ENCODE measurements around the gene IMMP2L.

GRCh38 chr7:111146136-111146535 is 416.2 kb downstream of the IMMP2L start:
- no peak for TF ChIP-seq CTCF (IDR thresholded peaks at IDR 0.05; ENCODE audit: low read depth, low read length, missing input control)
- TF ChIP-seq, protein P1, sequence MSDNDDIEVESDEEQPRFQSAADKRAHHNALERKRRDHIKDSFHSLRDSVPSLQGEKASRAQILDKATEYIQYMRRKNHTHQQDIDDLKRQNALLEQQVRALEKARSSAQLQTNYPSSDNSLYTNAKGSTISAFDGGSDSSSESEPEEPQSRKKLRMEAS (IDR thresholded peaks at IDR 0.05): no peak
- no peak for TF ChIP-seq YY1 (IDR thresholded peaks at IDR 0.05)
- TF ChIP-seq RAD21 (IDR thresholded peaks at IDR 0.05): no peak
- no peak for TF ChIP-seq NR2F2 (IDR thresholded peaks at IDR 0.05)
- TF ChIP-seq, protein P2, sequence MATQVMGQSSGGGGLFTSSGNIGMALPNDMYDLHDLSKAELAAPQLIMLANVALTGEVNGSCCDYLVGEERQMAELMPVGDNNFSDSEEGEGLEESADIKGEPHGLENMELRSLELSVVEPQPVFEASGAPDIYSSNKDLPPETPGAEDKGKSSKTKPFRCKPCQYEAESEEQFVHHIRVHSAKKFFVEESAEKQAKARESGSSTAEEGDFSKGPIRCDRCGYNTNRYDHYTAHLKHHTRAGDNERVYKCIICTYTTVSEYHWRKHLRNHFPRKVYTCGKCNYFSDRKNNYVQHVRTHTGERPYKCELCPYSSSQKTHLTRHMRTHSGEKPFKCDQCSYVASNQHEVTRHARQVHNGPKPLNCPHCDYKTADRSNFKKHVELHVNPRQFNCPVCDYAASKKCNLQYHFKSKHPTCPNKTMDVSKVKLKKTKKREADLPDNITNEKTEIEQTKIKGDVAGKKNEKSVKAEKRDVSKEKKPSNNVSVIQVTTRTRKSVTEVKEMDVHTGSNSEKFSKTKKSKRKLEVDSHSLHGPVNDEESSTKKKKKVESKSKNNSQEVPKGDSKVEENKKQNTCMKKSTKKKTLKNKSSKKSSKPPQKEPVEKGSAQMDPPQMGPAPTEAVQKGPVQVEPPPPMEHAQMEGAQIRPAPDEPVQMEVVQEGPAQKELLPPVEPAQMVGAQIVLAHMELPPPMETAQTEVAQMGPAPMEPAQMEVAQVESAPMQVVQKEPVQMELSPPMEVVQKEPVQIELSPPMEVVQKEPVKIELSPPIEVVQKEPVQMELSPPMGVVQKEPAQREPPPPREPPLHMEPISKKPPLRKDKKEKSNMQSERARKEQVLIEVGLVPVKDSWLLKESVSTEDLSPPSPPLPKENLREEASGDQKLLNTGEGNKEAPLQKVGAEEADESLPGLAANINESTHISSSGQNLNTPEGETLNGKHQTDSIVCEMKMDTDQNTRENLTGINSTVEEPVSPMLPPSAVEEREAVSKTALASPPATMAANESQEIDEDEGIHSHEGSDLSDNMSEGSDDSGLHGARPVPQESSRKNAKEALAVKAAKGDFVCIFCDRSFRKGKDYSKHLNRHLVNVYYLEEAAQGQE (IDR thresholded peaks at IDR 0.05): no peak
- TF ChIP-seq JUND (IDR thresholded peaks at IDR 0.05): no peak
- no peak for TF ChIP-seq ATF3 (IDR thresholded peaks at IDR 0.05)
- TF ChIP-seq ZBTB33 (IDR thresholded peaks at IDR 0.05): no peak
- no peak for TF ChIP-seq SP1 (IDR thresholded peaks at IDR 0.05)
- TF ChIP-seq EGR1 (IDR thresholded peaks at IDR 0.05; ENCODE audit: low read depth in 2 of 2): no peak
- TF ChIP-seq TAF1 (conservative IDR thresholded peaks at IDR 0.05): no peak
- no peak for TF ChIP-seq RXRA (IDR thresholded peaks at IDR 0.05)
- no peak for TF ChIP-seq HNF4A (conservative IDR thresholded peaks at IDR 0.05)

Measured in liver (tissue), 3 donors.